Muscle of leg (tissue), 16 donors: ENCODE results near the gene HSFY2. TPM values are rescaled to one million over a fixed set of nuclear protein-coding genes. Genes with fewer than 3 reads are reported as not detected.
"Not testable (repeated sequence)": the region's sequence is repeated elsewhere in the genome, so short reads cannot be mapped to it uniquely, and the experiment has no call there.

ENCODE experiments used
- DNase-seq: peaks from one replicate; pipeline ENCODE4 v3.0.0; 2013
- H3K27ac ChIP-seq: one replicate; pipeline ENCODE4 v1.5.1; 2013; ENCODE audit warnings: mild to moderate bottlenecking, low read length, control low read depth
- H3K27me3 ChIP-seq: one replicate; pipeline ENCODE4 v1.6.1; 2013; ENCODE audit warnings: low read length; ENCODE audit not compliant: control insufficient read depth, insufficient read depth
- H3K36me3 ChIP-seq: one replicate; pipeline ENCODE4 v1.6.1; 2013; ENCODE audit warnings: low read length; ENCODE audit not compliant: control insufficient read depth, insufficient read depth
- H3K4me1 ChIP-seq: one replicate; pipeline ENCODE4 v1.6.1; 2013; ENCODE audit warnings: low read length; ENCODE audit not compliant: control insufficient read depth, insufficient read depth
- H3K4me3 ChIP-seq: one replicate; pipeline ENCODE4 v1.5.1; 2013; ENCODE audit warnings: low read length, control low read depth
- H3K9me3 ChIP-seq: replicated peaks from 2 replicates; pipeline ENCODE4 v1.6.1; 2013; ENCODE audit warnings: low read depth, low read length; ENCODE audit not compliant: control insufficient read depth
- WGBS: methylation state at CpG from one replicate; pipeline ENCODE4 v1.1.5; 2013; ENCODE audit warnings: missing lambda C conversion rate; ENCODE audit not compliant: insufficient coverage; 5-methylcytosine and 5-hydroxymethylcytosine counted together
- long read RNA-seq, 11 donors: transcript quantifications; one replicate each; lab custom pipeline, GENCODE V29; 2026
- polyA plus RNA-seq, 8 donors: library from polyadenylated mRNA; unstranded; fragments of 120-200 nt; gene quantifications; one replicate each; pipeline versions ENCODE4 v1.2.1 to v1.2.3, GENCODE V29; 2013; ENCODE audit warnings: inconsistent platforms in 1 of 8, low replicate concordance in 1 of 8; ENCODE audit not compliant: insufficient read length in 8 of 8, insufficient read depth in 1 of 8
- total RNA-seq: library from RNA; stranded (reverse); fragments of 120-200 nt; gene quantifications from one replicate; pipeline ENCODE4 v1.2.4, GENCODE V29; 2013

The HSFY2 gene, protein sequence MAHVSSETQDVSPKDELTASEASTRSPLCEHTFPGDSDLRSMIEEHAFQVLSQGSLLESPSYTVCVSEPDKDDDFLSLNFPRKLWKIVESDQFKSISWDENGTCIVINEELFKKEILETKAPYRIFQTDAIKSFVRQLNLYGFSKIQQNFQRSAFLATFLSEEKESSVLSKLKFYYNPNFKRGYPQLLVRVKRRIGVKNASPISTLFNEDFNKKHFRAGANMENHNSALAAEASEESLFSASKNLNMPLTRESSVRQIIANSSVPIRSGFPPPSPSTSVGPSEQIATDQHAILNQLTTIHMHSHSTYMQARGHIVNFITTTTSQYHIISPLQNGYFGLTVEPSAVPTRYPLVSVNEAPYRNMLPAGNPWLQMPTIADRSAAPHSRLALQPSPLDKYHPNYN
- total RNA-seq (not detected), polyA plus RNA-seq (under 1 TPM in 6 of 8 donors, not detected in 2; 0.11 to 0.33 (median 0.24) TPM)
- long read RNA-seq, donor 1: 0 reads
- long read RNA-seq, donor 2: 0 reads
- long read RNA-seq, donor 3: 0 reads
- long read RNA-seq, donor 4: 0 reads
- long read RNA-seq, donor 5: 0 reads
- long read RNA-seq, donor 6: 0 reads
- long read RNA-seq, donor 7: 0 reads
- long read RNA-seq, donor 8: 0 reads
- long read RNA-seq, donor 9: 0 reads
- long read RNA-seq, donor 10: 0 reads
- long read RNA-seq, donor 11: 0 reads

DNA sequence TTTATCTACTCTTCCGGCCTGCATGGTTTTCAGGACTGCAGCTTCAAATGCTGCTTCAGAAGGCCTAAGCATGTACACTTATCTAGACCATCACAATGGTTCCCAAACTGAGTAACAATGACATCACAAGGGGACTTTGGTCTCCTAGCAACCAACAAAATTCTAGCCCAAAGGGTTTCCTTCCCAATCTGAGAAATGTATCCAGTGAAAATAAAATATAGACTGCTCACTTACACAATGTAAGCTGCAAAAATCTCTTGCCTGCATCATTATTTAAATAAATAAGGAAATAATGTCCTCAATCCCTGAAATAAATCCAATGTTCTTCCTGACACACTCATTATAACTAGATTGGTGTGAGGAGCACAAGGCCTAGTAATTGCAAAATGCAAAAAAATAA is at the start of gene HSFY2:
Gene HSFY2 (minus strand): TSS at position 101 of the 400 bp plus-strand sequence. CDS start 117 bp downstream, outside the sequence.
- not testable (repeated sequence) for DNase-seq, H3K27me3 ChIP-seq, H3K36me3 ChIP-seq, H3K27ac ChIP-seq, H3K4me3 ChIP-seq, H3K9me3 ChIP-seq, H3K4me1 ChIP-seq
- WGBS: no CpG with 5 or more reads among the region's 1 CpG

DNA sequence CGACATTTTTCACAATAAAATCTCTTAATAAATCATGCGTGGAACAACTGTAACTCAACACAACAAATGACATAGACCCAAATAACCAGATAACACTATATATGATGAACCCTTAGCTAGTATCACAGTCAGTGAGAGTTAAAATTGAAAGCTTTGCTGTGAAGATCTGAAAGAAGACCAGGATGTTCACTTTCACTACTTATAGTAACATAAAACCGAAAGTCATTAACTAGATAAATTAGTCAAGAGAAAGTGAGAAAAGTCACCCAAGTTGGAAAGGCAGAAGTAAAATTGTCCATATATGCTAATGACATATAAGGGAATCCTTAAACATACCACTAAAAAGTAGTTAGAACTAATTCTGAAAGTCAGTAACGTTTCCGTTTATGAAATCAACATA is 42.2 kb upstream of the HSFY2 start:
- no CpG with 5 or more reads among the region's 5 CpGs for WGBS
- H3K4me1 ChIP-seq, H3K27ac ChIP-seq, DNase-seq, H3K9me3 ChIP-seq, H3K36me3 ChIP-seq, H3K27me3 ChIP-seq, H3K4me3 ChIP-seq: not testable (repeated sequence)

DNA sequence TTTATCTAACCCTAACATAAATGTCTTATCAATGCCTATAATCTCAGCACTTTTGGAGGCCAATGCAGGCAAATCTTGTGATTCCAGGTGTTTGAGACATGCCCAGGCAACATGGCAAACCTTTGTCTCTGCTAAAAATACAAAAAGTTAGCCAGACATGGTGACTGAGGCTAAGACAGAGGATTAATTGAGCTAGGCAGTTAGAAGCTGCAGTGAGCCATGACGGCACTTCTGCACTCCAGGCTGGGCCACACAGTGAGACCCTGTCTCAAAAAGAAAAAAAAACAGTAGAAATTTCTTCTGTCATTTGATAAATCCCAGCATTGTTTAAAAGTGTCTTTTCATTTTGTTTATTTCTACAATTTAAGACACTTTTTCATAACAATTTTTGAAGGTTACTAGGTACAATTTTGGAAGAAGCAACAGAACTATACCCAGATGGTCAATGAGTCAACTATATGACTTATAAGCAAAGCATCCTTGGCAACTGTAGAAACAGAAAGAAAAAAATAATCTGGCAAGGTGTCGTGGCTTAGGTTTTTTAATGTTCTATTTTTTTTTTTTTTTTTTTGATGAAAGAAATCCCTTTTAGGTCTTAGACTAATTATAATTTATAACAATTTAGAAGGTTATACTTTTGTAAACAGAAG is 15.3 kb upstream of the HSFY2 start:
- not testable (repeated sequence) for H3K4me3 ChIP-seq, H3K27me3 ChIP-seq, H3K9me3 ChIP-seq, H3K27ac ChIP-seq, H3K36me3 ChIP-seq, DNase-seq, H3K4me1 ChIP-seq
- no CpG with 5 or more reads among the region's 2 CpGs for WGBS

DNA sequence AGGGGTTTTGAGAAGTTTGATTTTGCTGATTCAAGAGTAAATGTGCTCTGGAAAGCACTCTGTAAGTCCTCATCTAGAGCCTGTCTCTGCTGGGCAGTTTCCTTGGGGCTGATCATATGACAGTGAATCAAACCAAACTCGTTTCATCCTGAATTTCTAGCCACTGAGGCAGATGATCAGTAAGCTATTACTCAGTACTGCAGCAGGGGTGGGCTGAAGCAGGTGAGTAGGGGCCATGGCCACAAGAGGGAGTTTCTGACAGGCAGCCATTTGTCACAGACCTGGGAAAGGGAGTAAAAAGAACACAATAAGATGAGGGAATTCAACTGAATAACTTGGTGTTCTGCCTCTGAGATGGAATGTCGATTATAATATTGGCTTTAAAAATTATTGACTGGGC is 19.5 kb downstream of the HSFY2 start:
- no CpG with 5 or more reads among the region's 2 CpGs for WGBS
- not testable (repeated sequence) for H3K4me3 ChIP-seq, DNase-seq, H3K27ac ChIP-seq, H3K4me1 ChIP-seq, H3K27me3 ChIP-seq, H3K9me3 ChIP-seq, H3K36me3 ChIP-seq

DNA sequence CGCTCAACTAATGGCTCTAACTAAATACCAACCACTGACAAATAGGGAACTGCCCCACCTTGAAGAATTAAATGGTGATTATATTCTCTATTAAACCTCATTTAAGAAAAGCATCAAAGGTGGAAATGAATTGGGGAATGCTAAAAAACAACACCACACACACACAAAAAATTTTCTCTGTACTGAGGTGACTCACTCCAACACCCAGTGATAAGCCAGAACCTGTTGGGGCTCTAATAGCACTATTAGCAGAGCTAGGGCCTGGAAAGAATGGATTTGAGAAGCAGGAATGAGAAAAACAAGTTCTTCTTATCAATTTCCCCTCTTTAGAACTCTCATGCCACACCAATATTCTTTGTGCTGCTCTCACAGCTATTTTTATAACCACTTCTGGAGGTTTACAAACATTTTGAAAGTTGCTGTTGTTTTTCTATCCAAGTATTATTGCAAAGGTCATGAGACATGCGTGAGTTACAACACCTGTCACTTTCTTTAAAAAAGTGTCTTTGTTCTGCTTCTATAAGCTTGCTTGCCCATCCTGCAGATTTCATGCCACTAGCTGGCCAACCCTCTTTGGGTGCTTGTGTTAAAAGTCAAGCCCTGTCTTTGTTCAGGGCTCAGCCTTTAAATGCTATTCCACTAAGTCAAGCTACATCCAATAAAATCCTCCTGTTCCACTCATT is 20.3 kb downstream of the HSFY2 start:
- not testable (repeated sequence) for H3K4me3 ChIP-seq, H3K27ac ChIP-seq, DNase-seq, H3K9me3 ChIP-seq, H3K27me3 ChIP-seq, H3K36me3 ChIP-seq, H3K4me1 ChIP-seq
- no CpG with 5 or more reads among the region's 2 CpGs for WGBS

DNA sequence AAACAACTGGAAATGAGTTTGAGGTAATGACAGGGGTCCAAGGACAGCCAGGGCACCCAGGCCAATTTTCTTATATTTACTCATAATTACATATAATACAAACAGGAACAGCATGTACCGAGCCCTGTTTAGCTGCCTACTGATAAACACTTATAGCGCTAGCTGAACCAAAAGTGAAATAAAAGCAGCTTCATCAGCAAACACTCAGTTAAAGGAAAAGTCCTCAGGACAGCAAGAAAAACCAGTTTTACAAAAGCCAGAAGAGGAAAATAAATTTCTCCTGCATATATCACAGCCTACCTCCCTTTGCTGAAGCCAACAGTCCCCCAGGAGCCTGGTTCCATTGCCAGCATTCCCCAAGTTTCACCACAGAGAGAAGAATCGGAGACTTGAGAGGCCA is 49.8 kb downstream of the HSFY2 start:
- H3K27me3 ChIP-seq, H3K36me3 ChIP-seq, H3K4me3 ChIP-seq, DNase-seq, H3K9me3 ChIP-seq, H3K27ac ChIP-seq, H3K4me1 ChIP-seq: not testable (repeated sequence)
- WGBS: no CpG with 5 or more reads among the region's 3 CpGs

Other genes starting within 250 kb of the HSFY2 start
- gene HSFY1, start 227.0 kb downstream of the HSFY2 start, total RNA-seq: not detected
- not detected for gene HSFY1, start 227.0 kb downstream of the HSFY2 start, polyA plus RNA-seq